Sigmoid colon (tissue), 7 donors: ENCODE results near the gene LDLRAD4. TPM values are rescaled to one million over a fixed set of nuclear protein-coding genes. Genes with fewer than 3 reads are reported as not detected.

ENCODE experiments used
- DNase-seq: peaks from one replicate; pipeline ENCODE4 v3.0.0-alpha.2; 2019
- H3K27ac ChIP-seq, 4 donors: fragments of 200-600 bp; sonication (generic); one replicate each; pipeline ENCODE4 v1.5.1; 2016 to 2019; ENCODE audit warnings: mild to moderate bottlenecking in 1 of 4
- H3K27me3 ChIP-seq, 3 donors: fragments of 200-600 bp; sonication (generic); one replicate each; pipeline ENCODE4 v1.5.1; 2019; ENCODE audit warnings: mild to moderate bottlenecking in 1 of 3
- H3K36me3 ChIP-seq, 4 donors: fragments of 200-600 bp; sonication (generic); one replicate each; pipeline ENCODE4 v1.5.1; 2016 to 2019
- H3K4me1 ChIP-seq, 4 donors: fragments of 200-600 bp; sonication (generic); one replicate each; pipeline ENCODE4 v1.5.1; 2017 to 2019
- H3K4me3 ChIP-seq, 4 donors: fragments of 200-600 bp; sonication (generic); one replicate each; pipeline ENCODE4 v1.5.1; 2017 to 2019; ENCODE audit warnings: mild to moderate bottlenecking in 2 of 4, moderate library complexity in 1 of 4
- H3K9me3 ChIP-seq, 4 donors: fragments of 200-600 bp in 3 of 4; sonication (generic) in 3 of 4; one replicate each; pipeline versions ENCODE4 v1.5.1 to v1.6.1; 2013 to 2019
- EP300 ChIP-seq, 4 donors: sonication (generic); formaldehyde crosslinking; IDR thresholded peaks; one replicate each; pipeline ENCODE4 v1.6.1; 2017; ENCODE audit warnings: antibody characterized with exemption in 4 of 4
- POLR2A ChIP-seq, 2 donors: fragments of 450-650 bp; IDR thresholded peaks; one replicate each; pipeline ENCODE4 v1.6.1; 2016; ENCODE audit warnings: antibody characterized with exemption in 2 of 2, mild to moderate bottlenecking in 2 of 2, moderate library complexity in 2 of 2
- POLR2AphosphoS5 ChIP-seq, 4 donors: sonication (generic); formaldehyde crosslinking; IDR thresholded peaks; one replicate each; pipeline ENCODE4 v1.6.1; 2017; ENCODE audit warnings: antibody characterized with exemption in 4 of 4
- WGBS, 2 donors: extraction: QIAGEN DNeasy Blood & Tissue Kit; methylation state at CpG; one replicate each; pipeline ENCODE4 v1.1.7; 2013; 5-methylcytosine and 5-hydroxymethylcytosine counted together
- intact Hi-C: fragments of 100-400 bp; cut with DNase I; formaldehyde crosslinking; loops from one replicate; pipeline ENCODE4 v1.15.1; 2023
- polyA plus RNA-seq, 3 donors: library from polyadenylated mRNA; stranded (reverse); fragments of 200-250 nt; gene quantifications; one replicate each; pipeline ENCODE4 v1.2.3, GENCODE V29; 2013
- total RNA-seq, 4 donors: library from RNA; depleted of rRNA; stranded (reverse); fragments of >200 nt; gene quantifications; one replicate each; pipeline ENCODE4 v1.1.0, GENCODE V29; 2016
- TF ChIP-seq, protein P1 (sequence below), 4 experiments: fragments of 450-650 bp in 3 of 4; fragments of 200-600 bp in 1 of 4; IDR thresholded peaks; one replicate each; pipeline ENCODE4 v1.5.1; 2016 to 2019; ENCODE audit warnings: antibody characterized with exemption in 4 of 4, mild to moderate bottlenecking in 3 of 4, moderate library complexity in 2 of 4
- donor health status: healthy with polysubstance abuse.
- donor health status: Bipolar disorder and iron deficiency.
- donor health status: healthy.

LDLRAD4 gene
- total and polyA plus RNA-seq, 7 donors = 1.2 to 28.2 (median 17.2) TPM

GRCh38 chr18:13247506-13247905, 28.9 kb downstream of the LDLRAD4 start:
- Histone ChIP-seq H3K36me3 (peaks cover 0 to 3% (median 0%) of the 10 kb centered on the region in 4 donors), H3K4me1 (no peaks in the 10 kb centered on the region), H3K27me3 (no peaks in the 10 kb centered on the region), H3K4me3 (no peak overlapping the region), H3K27ac (no peak overlapping the region), H3K9me3 (no peaks in the 10 kb centered on the region)
- WGBS, 2 donors = 97 to 98% methylated on average over 14 of the region's 14 CpGs
- DNase-seq = peak; percentile 39
- intact Hi-C loops = no loop called here
- TF ChIP-seq POLR2AphosphoS5 (IDR thresholded peaks at IDR 0.05) (no peak), EP300 (IDR thresholded peaks at IDR 0.05) (no peak), POLR2A (IDR thresholded peaks at IDR 0.05) (no peak)
- TF ChIP-seq, protein P1, sequence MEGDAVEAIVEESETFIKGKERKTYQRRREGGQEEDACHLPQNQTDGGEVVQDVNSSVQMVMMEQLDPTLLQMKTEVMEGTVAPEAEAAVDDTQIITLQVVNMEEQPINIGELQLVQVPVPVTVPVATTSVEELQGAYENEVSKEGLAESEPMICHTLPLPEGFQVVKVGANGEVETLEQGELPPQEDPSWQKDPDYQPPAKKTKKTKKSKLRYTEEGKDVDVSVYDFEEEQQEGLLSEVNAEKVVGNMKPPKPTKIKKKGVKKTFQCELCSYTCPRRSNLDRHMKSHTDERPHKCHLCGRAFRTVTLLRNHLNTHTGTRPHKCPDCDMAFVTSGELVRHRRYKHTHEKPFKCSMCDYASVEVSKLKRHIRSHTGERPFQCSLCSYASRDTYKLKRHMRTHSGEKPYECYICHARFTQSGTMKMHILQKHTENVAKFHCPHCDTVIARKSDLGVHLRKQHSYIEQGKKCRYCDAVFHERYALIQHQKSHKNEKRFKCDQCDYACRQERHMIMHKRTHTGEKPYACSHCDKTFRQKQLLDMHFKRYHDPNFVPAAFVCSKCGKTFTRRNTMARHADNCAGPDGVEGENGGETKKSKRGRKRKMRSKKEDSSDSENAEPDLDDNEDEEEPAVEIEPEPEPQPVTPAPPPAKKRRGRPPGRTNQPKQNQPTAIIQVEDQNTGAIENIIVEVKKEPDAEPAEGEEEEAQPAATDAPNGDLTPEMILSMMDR (IDR thresholded peaks at IDR 0.05) = no peak

GRCh38 chr18:13252686-13253410, 34.3 kb downstream of the LDLRAD4 start:
- WGBS, 2 donors = 91 to 93% methylated on average over 15 of the region's 15 CpGs
- Histone ChIP-seq H3K27me3 (no peaks in the 10 kb centered on the region), H3K4me3 (no peak overlapping the region), H3K36me3 (no peaks in the 10 kb centered on the region), H3K9me3 (no peaks in the 10 kb centered on the region), H3K4me1 (peaks cover 0 to 8% (median 0%) of the 10 kb centered on the region in 4 donors), H3K27ac (no peak overlapping the region)
- intact Hi-C loops = no loop called here
- TF ChIP-seq, protein P1 (IDR thresholded peaks at IDR 0.05) = no peak
- TF ChIP-seq EP300 (IDR thresholded peaks at IDR 0.05) = no peak
- TF ChIP-seq POLR2A (IDR thresholded peaks at IDR 0.05) = no peak
- TF ChIP-seq POLR2AphosphoS5 (IDR thresholded peaks at IDR 0.05) = no peak
- peak; percentile 47 for DNase-seq

DNA sequence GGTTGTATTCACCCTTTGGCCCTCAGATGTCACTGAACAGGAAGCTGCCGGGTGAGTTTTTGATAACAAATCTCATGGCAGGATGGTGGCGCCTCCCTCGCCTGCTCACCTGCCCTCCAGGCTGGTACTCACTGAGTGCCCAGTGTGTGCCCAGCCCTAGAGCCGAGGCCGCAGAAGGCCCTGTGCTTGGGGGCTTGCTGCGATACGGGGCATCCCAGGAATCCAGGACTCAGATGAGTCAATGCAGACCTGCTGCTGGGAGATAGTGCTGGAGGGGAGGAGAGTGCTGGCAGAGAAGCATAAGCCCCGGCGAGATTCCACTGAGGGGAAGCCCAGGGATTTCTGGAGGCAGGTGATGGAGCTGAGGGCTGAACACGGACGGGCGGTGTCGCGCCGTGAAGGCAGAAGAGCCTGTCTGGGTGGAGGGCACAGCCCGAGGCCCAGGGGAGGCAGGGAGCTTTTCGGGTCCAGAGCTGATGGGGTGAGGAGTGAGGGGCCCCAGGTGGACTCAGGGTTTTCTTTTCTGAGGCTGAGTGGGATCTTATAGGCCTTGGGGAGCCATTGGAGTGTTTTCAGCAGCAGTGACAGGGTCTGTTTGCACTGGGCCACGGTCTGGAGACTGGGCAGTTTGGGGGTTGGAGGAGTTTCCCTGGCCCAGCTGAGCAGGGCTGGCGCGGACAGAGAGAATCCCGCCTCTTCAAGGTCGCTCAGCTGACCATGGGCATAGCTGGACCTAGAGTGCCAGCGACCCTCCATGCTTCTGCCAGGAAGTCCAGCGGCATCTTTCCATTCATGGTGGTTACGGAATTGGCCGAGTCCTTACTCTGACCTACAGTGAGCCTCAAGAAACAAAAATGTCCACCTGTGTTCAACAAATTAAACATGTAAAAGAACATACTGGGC, 35.5 kb downstream of the LDLRAD4 start:
- no peak overlapping the region for H3K4me3 ChIP-seq
- H3K36me3 ChIP-seq = no peaks in the 10 kb centered on the region
- TF ChIP-seq POLR2A (IDR thresholded peaks at IDR 0.05) = no peak
- no peak for TF ChIP-seq POLR2AphosphoS5 (IDR thresholded peaks at IDR 0.05)
- TF ChIP-seq, protein P1 (IDR thresholded peaks at IDR 0.05) = no peak
- no peak for TF ChIP-seq EP300 (IDR thresholded peaks at IDR 0.05)
- intact Hi-C loops = no loop called here
- no peaks in the 10 kb centered on the region for H3K27me3 ChIP-seq
- DNase-seq = no peak
- peaks cover 0 to 14% (median 4%) of the 10 kb centered on the region in 4 donors for H3K4me1 ChIP-seq
- no peaks in the 10 kb centered on the region for H3K9me3 ChIP-seq
- H3K27ac ChIP-seq = no peak overlapping the region
- WGBS, 2 donors = 85 to 91% methylated on average over 26 of the region's 26 CpGs

DNA sequence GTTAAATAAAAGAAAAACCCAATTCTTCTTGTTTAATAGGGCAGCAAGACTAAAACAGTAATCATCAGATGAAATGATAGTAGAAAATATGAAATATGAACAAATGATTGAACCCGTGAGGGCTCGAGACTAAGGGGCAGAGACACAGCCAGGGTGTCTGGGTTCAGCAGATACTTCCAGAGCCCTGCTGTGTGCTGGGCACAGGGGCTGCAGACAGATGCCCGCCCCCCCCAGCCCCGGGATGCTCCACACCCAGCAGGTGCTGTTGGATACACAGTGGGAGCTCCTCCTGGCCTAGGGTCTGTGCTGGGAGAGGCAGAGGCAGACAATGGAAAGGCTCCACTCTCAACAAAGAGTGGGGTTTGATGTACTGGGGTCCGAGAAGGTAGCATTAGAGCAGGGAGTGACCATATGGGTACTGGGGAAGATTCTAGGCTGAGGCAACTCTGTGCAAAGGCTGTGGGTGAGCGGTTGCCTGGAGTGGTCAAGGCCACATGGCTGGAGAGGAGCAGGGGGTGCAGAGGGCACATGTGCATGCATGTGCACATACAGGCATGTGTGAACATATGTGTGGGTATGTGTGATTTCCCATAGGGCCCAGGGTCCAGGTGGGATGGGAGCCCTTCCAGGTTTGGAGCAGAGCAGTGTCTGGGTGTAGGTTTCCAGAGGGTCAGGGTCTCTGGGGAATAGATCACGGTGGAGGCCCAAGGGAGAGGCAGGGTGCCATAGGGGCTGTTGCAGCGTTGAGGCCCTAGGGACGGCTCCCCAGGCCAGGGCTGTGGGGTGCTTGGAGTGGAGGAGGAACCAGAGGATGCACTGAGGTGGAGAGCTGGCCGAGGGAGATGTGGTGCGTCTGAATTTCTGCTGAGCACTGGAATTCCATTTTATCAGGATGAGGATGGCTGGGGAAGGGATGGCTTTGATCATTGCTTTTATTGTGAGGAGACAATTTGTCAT, 36.7 kb downstream of the LDLRAD4 start:
- no peaks in the 10 kb centered on the region for H3K9me3 ChIP-seq
- H3K27me3 ChIP-seq = no peaks in the 10 kb centered on the region
- TF ChIP-seq EP300 (IDR thresholded peaks at IDR 0.05) (no peak), POLR2AphosphoS5 (IDR thresholded peaks at IDR 0.05) (no peak), POLR2A (IDR thresholded peaks at IDR 0.05) (no peak)
- TF ChIP-seq, protein P1 (IDR thresholded peaks at IDR 0.05) = no peak
- no peak overlapping the region for H3K4me3 ChIP-seq
- intact Hi-C loops = no loop called here
- DNase-seq = no peak
- no peaks in the 10 kb centered on the region for H3K36me3 ChIP-seq
- WGBS, 2 donors = 93 to 94% methylated on average over 11 of the region's 11 CpGs
- peaks cover 0 to 27% (median 15%) of the 10 kb centered on the region in 4 donors for H3K4me1 ChIP-seq
- no peak overlapping the region for H3K27ac ChIP-seq
